Measurements from ENCODE around the gene RAD51D.

Gene RAD51D

GRCh38 chr17:35167046-35167445 is 47.4 kb upstream of the RAD51D start (continued):
- no peak for TF ChIP-seq CSRNP3 (CRISPR knock-in tag; IDR thresholded peaks at IDR 0.05)
- no peak for TF ChIP-seq ZNF8 (CRISPR knock-in tag; IDR thresholded peaks at IDR 0.05)
- TF ChIP-seq TOX (CRISPR knock-in tag; IDR thresholded peaks at IDR 0.05; ENCODE audit: borderline replicate concordance), result no peak
- TF ChIP-seq CSDC2 (CRISPR knock-in tag; IDR thresholded peaks at IDR 0.05), result no peak
- no peak for TF ChIP-seq TCF4 (CRISPR knock-in tag; IDR thresholded peaks at IDR 0.05; ENCODE audit: borderline replicate concordance)
- TF ChIP-seq CREB5 (CRISPR knock-in tag; IDR thresholded peaks at IDR 0.05; ENCODE audit: low read depth), result no peak
- TF ChIP-seq OSR1 (CRISPR knock-in tag; IDR thresholded peaks at IDR 0.05), result no peak

- ATAC-seq, result no peak
- no peak for TF ChIP-seq TSHZ2 (CRISPR knock-in tag; IDR thresholded peaks at IDR 0.05)
- TF ChIP-seq CSDC2 (CRISPR knock-in tag; IDR thresholded peaks at IDR 0.05), result no peak
- no peak for TF ChIP-seq ARNTL (CRISPR knock-in tag; IDR thresholded peaks at IDR 0.05; ENCODE audit: borderline replicate concordance, low read depth)
- TF ChIP-seq BACH2 (CRISPR knock-in tag; IDR thresholded peaks at IDR 0.05; ENCODE audit: borderline replicate concordance), result no peak
- no peak for TF ChIP-seq ZNF8 (CRISPR knock-in tag; IDR thresholded peaks at IDR 0.05)
- TF ChIP-seq POU6F1 (CRISPR knock-in tag; IDR thresholded peaks at IDR 0.05; ENCODE audit: borderline replicate concordance, low read depth), result no peak
- no peak for TF ChIP-seq GLIS3 (CRISPR knock-in tag; IDR thresholded peaks at IDR 0.05)
- TF ChIP-seq ESRRG (CRISPR knock-in tag; IDR thresholded peaks at IDR 0.05), result no peak
Observed at GRCh38 chr17:35166526-35166925, 46.9 kb upstream of the RAD51D start.

- no peak for ATAC-seq
- TF ChIP-seq CSRNP3 (CRISPR knock-in tag; IDR thresholded peaks at IDR 0.05), result no peak
- TF ChIP-seq GLIS3 (CRISPR knock-in tag; IDR thresholded peaks at IDR 0.05), result no peak
- no peak for TF ChIP-seq ISL1 (CRISPR knock-in tag; IDR thresholded peaks at IDR 0.05)
- no peak for TF ChIP-seq OSR1 (CRISPR knock-in tag; IDR thresholded peaks at IDR 0.05)
- TF ChIP-seq TSHZ2 (CRISPR knock-in tag; IDR thresholded peaks at IDR 0.05), result no peak
- TF ChIP-seq ZFP3 (CRISPR knock-in tag; IDR thresholded peaks at IDR 0.05), result no peak
- no peak for TF ChIP-seq ZNF8 (CRISPR knock-in tag; IDR thresholded peaks at IDR 0.05)
- no peak for TF ChIP-seq CSDC2 (CRISPR knock-in tag; IDR thresholded peaks at IDR 0.05)
- no peak for TF ChIP-seq BACH2 (CRISPR knock-in tag; IDR thresholded peaks at IDR 0.05; ENCODE audit: borderline replicate concordance)
- TF ChIP-seq PATZ1 (CRISPR knock-in tag; IDR thresholded peaks at IDR 0.05; ENCODE audit: borderline replicate concordance), result no peak
- no peak for TF ChIP-seq PPARA (CRISPR knock-in tag; IDR thresholded peaks at IDR 0.05; ENCODE audit: borderline replicate concordance)
- TF ChIP-seq TCF4 (CRISPR knock-in tag; IDR thresholded peaks at IDR 0.05; ENCODE audit: borderline replicate concordance), result no peak
- TF ChIP-seq POU6F1 (CRISPR knock-in tag; IDR thresholded peaks at IDR 0.05; ENCODE audit: borderline replicate concordance, low read depth), result no peak
- TF ChIP-seq CREB5 (CRISPR knock-in tag; IDR thresholded peaks at IDR 0.05; ENCODE audit: low read depth), result no peak
- no peak for TF ChIP-seq TOX (CRISPR knock-in tag; IDR thresholded peaks at IDR 0.05; ENCODE audit: borderline replicate concordance)
- TF ChIP-seq RARB (CRISPR knock-in tag; IDR thresholded peaks at IDR 0.05), result no peak
- no peak for TF ChIP-seq SNAI2 (CRISPR knock-in tag; IDR thresholded peaks at IDR 0.05)
Observed at GRCh38 chr17:35164716-35165115, 45.1 kb upstream of the RAD51D start.
